ENCODE results near the gene RPS6KB2. TPM values are rescaled to one million over a fixed set of nuclear protein-coding genes. Genes with fewer than 3 reads are reported as not detected.
A peak's percentile ranks its signal among the peaks of the same experiment; 100 is the strongest.
"Not testable (repeated sequence)": the region's sequence is repeated elsewhere in the genome, so short reads cannot be mapped to it uniquely, and the experiment has no call there.

The RPS6KB2 gene
- total RNA-seq, 1 donor from 2014 or later: 34.9 TPM

GRCh38 chr11:67410984-67411784 is 17.1 kb upstream of the RPS6KB2 start:
- DNase-seq: no peak

- no peak for DNase-seq
These were observed 16.5 kb upstream of the RPS6KB2 start for GRCh38 chr11:67411785-67412152.

- DNase-seq: no peak
These were observed 15.7 kb upstream of the RPS6KB2 start for GRCh38 chr11:67412495-67413179.

GRCh38 chr11:67413266-67413849 is 14.9 kb upstream of the RPS6KB2 start:
- DNase-seq: no peak

GRCh38 chr11:67415501-67416304 is 12.6 kb upstream of the RPS6KB2 start, which contains the start of gene CARNS1:
Gene CARNS1 (plus strand): TSS chr11:67415678. CDS start chr11:67416200, 522 bp downstream.
- no peak for DNase-seq

- DNase-seq: peak; percentile 36
These were observed 11.6 kb upstream of the RPS6KB2 start for GRCh38 chr11:67416416-67417335.

- no peak for DNase-seq
These were observed 10.9 kb upstream of the RPS6KB2 start for GRCh38 chr11:67417425-67417824.

GRCh38 chr11:67418476-67419281 is 9.6 kb upstream of the RPS6KB2 start:
- no peak for DNase-seq

- no peak for DNase-seq
These were observed 8.8 kb upstream of the RPS6KB2 start for GRCh38 chr11:67419325-67420049.

GRCh38 chr11:67420147-67420645 is 8.1 kb upstream of the RPS6KB2 start:
- no peak for DNase-seq

- DNase-seq: peak; percentile 93
These were observed 7.5 kb upstream of the RPS6KB2 start for GRCh38 chr11:67420646-67421429.

- no peak for DNase-seq
These were observed 6.8 kb upstream of the RPS6KB2 start for GRCh38 chr11:67421430-67422031.

GRCh38 chr11:67422891-67423290 is 5.4 kb upstream of the RPS6KB2 start:
- DNase-seq: no peak

- no peak for DNase-seq
These were observed 4.8 kb upstream of the RPS6KB2 start for GRCh38 chr11:67423466-67423865.

- DNase-seq: no peak
These were observed 4.2 kb upstream of the RPS6KB2 start for GRCh38 chr11:67423891-67424613.

- not testable (repeated sequence) for DNase-seq
These were observed 882 bp upstream of the RPS6KB2 start for GRCh38 chr11:67427364-67427859.

GRCh38 chr11:67429038-67429668 is 859 bp downstream of the RPS6KB2 start:
- DNase-seq: no peak
